Endothelial cell (in vitro differentiated cells): ENCODE measurements around the gene PGGT1B. TPM values are rescaled to one million over a fixed set of nuclear protein-coding genes. Genes with fewer than 3 reads are reported as not detected.

ENCODE experiments used
- DNase-seq: peaks from one replicate; pipeline ENCODE4 v3.0.0; 2021; ENCODE audit warnings: low spot score
- H3K27ac Mint-ChIP-seq: one replicate; pipeline ENCODE4 v1.8.0; 2021; ENCODE audit warnings: mixed read lengths, inconsistent platforms; ENCODE audit not compliant: unreplicated experiment
- H3K27me3 Mint-ChIP-seq: one replicate; pipeline ENCODE4 v1.8.0; 2021; ENCODE audit warnings: mild to moderate bottlenecking, moderate library complexity, mixed read lengths, inconsistent platforms; ENCODE audit not compliant: unreplicated experiment
- H3K36me3 Mint-ChIP-seq: one replicate; pipeline ENCODE4 v1.8.0; 2021; ENCODE audit warnings: mild to moderate bottlenecking, low read depth, mixed read lengths, inconsistent platforms; ENCODE audit not compliant: unreplicated experiment
- H3K4me1 Mint-ChIP-seq: one replicate; pipeline ENCODE4 v1.8.0; 2021; ENCODE audit warnings: mild to moderate bottlenecking, mixed read lengths, inconsistent platforms; ENCODE audit not compliant: unreplicated experiment
- H3K4me3 Mint-ChIP-seq: one replicate; pipeline ENCODE4 v1.8.0; 2021; ENCODE audit warnings: mild to moderate bottlenecking, mixed read lengths, inconsistent platforms; ENCODE audit not compliant: unreplicated experiment
- H3K9me3 Mint-ChIP-seq: one replicate; pipeline ENCODE4 v1.8.0; 2021; ENCODE audit warnings: mixed read lengths, inconsistent platforms; ENCODE audit not compliant: unreplicated experiment
- total RNA-seq: library from RNA; stranded (reverse); fragmentation: NEBNext Ultra II Directional; extraction: Animal tissue kit (Norgen Biotek cat#: 25700); gene quantifications from one replicate; pipeline ENCODE4 v1.2.1, GENCODE V29; 2021; ENCODE audit not compliant: unreplicated experiment
- TF ChIP-seq, protein P1 (sequence below): fragments of 200-600 bp; sonication (generic); IDR thresholded peaks from one replicate; pipeline ENCODE4 v1.5.0; 2021; ENCODE audit warnings: antibody characterized with exemption; ENCODE audit not compliant: unreplicated experiment

PGGT1B gene
- total RNA-seq, 1 donor from 2014 or later = 34.7 TPM

DNA sequence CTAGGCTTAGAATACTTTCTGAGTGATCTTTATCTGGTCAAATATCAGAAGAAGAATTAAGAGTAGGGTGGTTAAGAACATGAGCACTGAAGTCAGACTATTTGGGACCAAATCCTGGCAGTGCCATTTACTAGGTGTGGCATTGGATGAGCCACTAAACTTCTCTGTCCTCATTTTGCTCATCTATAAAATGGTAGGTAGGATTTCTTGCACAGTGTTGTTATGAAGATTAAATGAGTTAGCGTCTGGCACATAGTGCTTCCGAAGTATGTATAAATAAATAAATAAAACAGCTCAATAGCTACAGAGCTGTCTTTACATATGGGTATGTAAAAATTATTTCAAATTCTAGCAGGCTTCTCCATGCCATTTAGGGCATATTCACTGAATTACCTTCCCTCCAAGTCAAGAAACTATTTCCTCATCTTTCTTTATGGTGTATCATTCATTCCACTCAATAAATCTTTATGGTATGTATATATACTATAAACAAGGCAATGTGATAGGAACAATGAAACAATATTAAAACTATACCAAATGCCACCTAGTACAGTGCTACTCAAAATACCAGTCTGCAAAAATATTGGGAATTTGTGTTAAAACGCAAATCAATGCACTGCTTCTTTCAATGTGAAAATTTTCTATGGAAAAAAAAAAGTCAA, 9.8 kb upstream of the PGGT1B start:
- H3K4me3 Mint-ChIP-seq = no peak overlapping the region
- H3K4me1 Mint-ChIP-seq = no peaks in the 10 kb centered on the region
- TF ChIP-seq, protein P1, sequence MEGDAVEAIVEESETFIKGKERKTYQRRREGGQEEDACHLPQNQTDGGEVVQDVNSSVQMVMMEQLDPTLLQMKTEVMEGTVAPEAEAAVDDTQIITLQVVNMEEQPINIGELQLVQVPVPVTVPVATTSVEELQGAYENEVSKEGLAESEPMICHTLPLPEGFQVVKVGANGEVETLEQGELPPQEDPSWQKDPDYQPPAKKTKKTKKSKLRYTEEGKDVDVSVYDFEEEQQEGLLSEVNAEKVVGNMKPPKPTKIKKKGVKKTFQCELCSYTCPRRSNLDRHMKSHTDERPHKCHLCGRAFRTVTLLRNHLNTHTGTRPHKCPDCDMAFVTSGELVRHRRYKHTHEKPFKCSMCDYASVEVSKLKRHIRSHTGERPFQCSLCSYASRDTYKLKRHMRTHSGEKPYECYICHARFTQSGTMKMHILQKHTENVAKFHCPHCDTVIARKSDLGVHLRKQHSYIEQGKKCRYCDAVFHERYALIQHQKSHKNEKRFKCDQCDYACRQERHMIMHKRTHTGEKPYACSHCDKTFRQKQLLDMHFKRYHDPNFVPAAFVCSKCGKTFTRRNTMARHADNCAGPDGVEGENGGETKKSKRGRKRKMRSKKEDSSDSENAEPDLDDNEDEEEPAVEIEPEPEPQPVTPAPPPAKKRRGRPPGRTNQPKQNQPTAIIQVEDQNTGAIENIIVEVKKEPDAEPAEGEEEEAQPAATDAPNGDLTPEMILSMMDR = no peak
- no peaks in the 10 kb centered on the region for H3K36me3 Mint-ChIP-seq
- H3K27me3 Mint-ChIP-seq = peaks cover 2% of the 10 kb centered on the region
- no peak overlapping the region for H3K27ac Mint-ChIP-seq
- H3K9me3 Mint-ChIP-seq = no peaks in the 10 kb centered on the region
- DNase-seq = no peak

DNA sequence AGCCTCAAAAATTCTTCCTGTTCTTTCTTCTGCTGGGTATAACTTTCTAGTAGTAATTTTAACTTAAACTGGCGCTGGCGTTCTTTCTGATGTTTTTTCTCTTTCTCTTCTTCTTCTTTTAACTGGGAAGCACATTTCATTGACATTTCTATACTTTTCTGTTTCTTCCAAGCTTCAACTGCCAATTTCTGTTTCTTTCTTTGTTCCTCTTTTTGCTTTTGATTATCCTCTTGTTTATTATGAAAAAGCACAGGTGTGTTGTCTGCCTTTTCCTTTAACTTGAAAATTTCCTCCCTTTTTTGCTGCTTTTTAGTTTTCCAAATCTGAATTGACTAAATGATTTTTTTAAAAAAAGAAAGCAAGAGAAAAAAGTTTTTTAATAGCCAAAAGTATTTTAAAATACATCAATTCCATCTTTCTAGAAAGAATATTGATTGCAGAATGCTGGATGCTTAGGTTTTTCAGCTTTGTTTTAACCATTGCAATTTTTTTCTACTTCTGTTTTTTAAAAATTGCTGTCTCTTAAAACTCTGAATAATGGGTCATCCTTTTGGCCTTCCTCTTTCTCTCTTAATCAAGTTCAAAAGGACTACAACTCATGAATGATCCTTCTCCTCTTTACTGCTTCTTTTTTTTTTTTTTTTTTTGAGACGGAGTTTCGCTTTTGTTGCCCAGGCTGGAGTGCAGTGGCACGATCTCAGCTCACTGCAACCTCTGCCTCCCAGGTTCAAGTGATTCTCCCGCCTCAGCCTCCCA, 8.8 kb upstream of the PGGT1B start:
- no peak for DNase-seq
- Mint-ChIP-seq H3K27ac (no peak overlapping the region), H3K4me1 (no peaks in the 10 kb centered on the region), H3K4me3 (no peak overlapping the region), H3K36me3 (no peaks in the 10 kb centered on the region), H3K9me3 (no peaks in the 10 kb centered on the region), H3K27me3 (peaks cover 2% of the 10 kb centered on the region)
- TF ChIP-seq, protein P1 = no peak

DNA sequence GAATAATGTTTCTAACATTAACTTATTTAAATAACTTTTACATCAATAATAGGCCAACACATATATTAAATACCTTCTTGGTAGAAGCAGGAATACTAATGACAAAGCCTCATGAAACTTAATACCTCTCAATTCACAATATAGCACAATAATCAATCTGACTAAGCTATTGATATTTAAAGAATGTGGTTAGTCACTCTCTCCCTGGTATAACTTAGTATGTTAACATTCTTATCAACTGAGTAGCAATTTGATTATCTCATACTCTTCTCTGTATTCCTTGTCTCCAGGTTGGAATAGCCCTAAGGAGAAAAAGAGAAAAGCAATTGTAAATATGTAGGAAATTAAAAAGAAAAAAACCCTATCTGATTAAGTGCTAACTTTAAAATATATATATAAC, 4.9 kb upstream of the PGGT1B start:
- H3K4me3 Mint-ChIP-seq = no peak overlapping the region
- H3K27ac Mint-ChIP-seq = no peak overlapping the region
- DNase-seq = no peak
- TF ChIP-seq, protein P1 = no peak
- peaks cover 2% of the 10 kb centered on the region for H3K27me3 Mint-ChIP-seq
- peaks cover 3% of the 10 kb centered on the region for H3K36me3 Mint-ChIP-seq
- peaks cover 8% of the 10 kb centered on the region for H3K4me1 Mint-ChIP-seq
- H3K9me3 Mint-ChIP-seq = no peaks in the 10 kb centered on the region

DNA sequence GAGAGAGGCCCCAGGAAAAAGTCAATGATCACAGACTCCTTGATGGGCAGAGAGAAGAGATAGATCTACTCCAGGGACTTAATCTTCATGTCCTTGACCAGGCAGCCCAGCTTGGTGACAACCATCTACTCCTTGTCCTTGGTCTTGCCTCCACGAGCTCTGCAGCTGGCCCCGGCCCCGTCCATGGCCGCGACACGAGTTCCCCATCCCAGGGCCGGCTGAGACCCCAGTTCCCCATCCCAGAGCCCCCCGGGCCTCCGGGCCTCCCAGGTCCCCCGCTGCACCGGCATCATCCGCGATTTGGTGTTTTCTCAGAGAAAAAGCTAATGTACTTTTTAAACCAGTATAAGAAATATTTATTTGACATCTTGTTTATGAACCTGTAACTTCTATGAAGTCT, 2.5 kb upstream of the PGGT1B start:
- Mint-ChIP-seq H3K4me3 (no peak overlapping the region), H3K4me1 (peaks cover 19% of the 10 kb centered on the region), H3K27ac (no peak overlapping the region), H3K9me3 (no peaks in the 10 kb centered on the region), H3K27me3 (no peaks in the 10 kb centered on the region), H3K36me3 (peaks cover 3% of the 10 kb centered on the region)
- DNase-seq = no peak
- TF ChIP-seq, protein P1 = no peak

DNA sequence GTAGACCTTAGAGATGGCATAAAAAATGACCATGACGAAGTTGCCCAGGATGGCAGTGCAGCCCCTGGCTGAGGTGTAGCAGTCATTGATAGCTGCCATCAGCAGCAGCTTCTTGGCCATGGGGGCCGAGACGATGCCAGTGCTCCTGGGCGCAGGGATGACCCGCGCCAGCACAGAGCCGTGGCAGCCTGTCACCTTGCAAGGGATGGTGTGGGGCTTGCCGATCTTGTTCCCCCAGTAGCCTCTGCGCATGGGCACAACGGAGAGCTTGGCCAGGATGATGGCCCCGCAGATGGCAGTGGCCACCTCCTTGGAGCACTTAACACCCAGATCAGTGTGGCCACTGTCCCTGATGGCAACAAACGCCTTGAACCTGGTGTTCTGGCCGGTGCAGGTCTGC, 2.1 kb upstream of the PGGT1B start:
- peaks cover 3% of the 10 kb centered on the region for H3K36me3 Mint-ChIP-seq
- no peaks in the 10 kb centered on the region for H3K9me3 Mint-ChIP-seq
- H3K4me3 Mint-ChIP-seq = no peak overlapping the region
- TF ChIP-seq, protein P1 = no peak
- no peaks in the 10 kb centered on the region for H3K27me3 Mint-ChIP-seq
- H3K4me1 Mint-ChIP-seq = peaks cover 20% of the 10 kb centered on the region
- H3K27ac Mint-ChIP-seq = no peak overlapping the region
- DNase-seq = no peak
